GM19351 (cell line): ENCODE data around the gene TBC1D5.
"Not testable (repeated sequence)": the region's sequence is repeated elsewhere in the genome, so short reads cannot be mapped to it uniquely, and the experiment has no call there.

ENCODE experiments used
- ATAC-seq: cut with Tn5 transposase; IDR thresholded peaks from one replicate; pipeline ENCODE4 v1.9.1; 2021; ENCODE audit warnings: mild to moderate bottlenecking, moderate library complexity; ENCODE audit not compliant: unreplicated experiment

The TBC1D5 gene

GRCh38 chr3:17649748-17650147 lies 92.7 kb downstream of the TBC1D5 start:
- ATAC-seq: not testable (repeated sequence)

GRCh38 chr3:17648630-17649355 lies 93.6 kb downstream of the TBC1D5 start:
- not testable (repeated sequence) for ATAC-seq

- ATAC-seq: no peak
These were observed 97.2 kb downstream of the TBC1D5 start for GRCh38 chr3:17645074-17645698.

- no peak for ATAC-seq
These were observed 98.7 kb downstream of the TBC1D5 start for GRCh38 chr3:17643691-17644090.

- ATAC-seq: no peak
These were observed 100.0 kb downstream of the TBC1D5 start for GRCh38 chr3:17642474-17642873.

- no peak for ATAC-seq
These were observed 102.0 kb downstream of the TBC1D5 start for GRCh38 chr3:17640466-17640865.

GRCh38 chr3:17639765-17640164 lies 102.7 kb downstream of the TBC1D5 start:
- ATAC-seq: no peak

GRCh38 chr3:17639257-17639656 lies 103.2 kb downstream of the TBC1D5 start:
- ATAC-seq: no peak

- ATAC-seq: no peak
These were observed 104.1 kb downstream of the TBC1D5 start for GRCh38 chr3:17638356-17638755.

GRCh38 chr3:17635675-17636074 lies 106.8 kb downstream of the TBC1D5 start:
- ATAC-seq: not testable (repeated sequence)

- no peak for ATAC-seq
These were observed 107.5 kb downstream of the TBC1D5 start for GRCh38 chr3:17634964-17635363.

GRCh38 chr3:17634201-17634600 lies 108.2 kb downstream of the TBC1D5 start:
- no peak for ATAC-seq

- peak; percentile 54 for ATAC-seq
These were observed 109.9 kb downstream of the TBC1D5 start for GRCh38 chr3:17632401-17633100.

- no peak for ATAC-seq
These were observed 110.8 kb downstream of the TBC1D5 start for GRCh38 chr3:17631609-17632008.

- ATAC-seq: no peak
These were observed 113.0 kb downstream of the TBC1D5 start for GRCh38 chr3:17629400-17629799.

- no peak for ATAC-seq
These were observed 116.0 kb downstream of the TBC1D5 start for GRCh38 chr3:17626395-17626794.

- ATAC-seq: no peak
These were observed 117.3 kb downstream of the TBC1D5 start for GRCh38 chr3:17625133-17625532.

- ATAC-seq: no peak
These were observed 119.0 kb downstream of the TBC1D5 start for GRCh38 chr3:17623464-17623863.

GRCh38 chr3:17619968-17620367 lies 122.5 kb downstream of the TBC1D5 start:
- no peak for ATAC-seq

GRCh38 chr3:17613017-17613416 lies 129.4 kb downstream of the TBC1D5 start:
- ATAC-seq: not testable (repeated sequence)

GRCh38 chr3:17607905-17608304 lies 134.5 kb downstream of the TBC1D5 start:
- no peak for ATAC-seq

GRCh38 chr3:17605934-17606333 lies 136.5 kb downstream of the TBC1D5 start:
- ATAC-seq: no peak
